ENCODE data around the gene ZBTB18. TPM values are rescaled to one million over a fixed set of nuclear protein-coding genes. Genes with fewer than 3 reads are reported as not detected.

ZBTB18 gene
- total and polyA plus RNA-seq, 10 donors = 17.2 to 43.0 (median 32.8) TPM

GRCh38 chr1:244052016-244052727 is 1.1 kb downstream of the ZBTB18 start:
- Histone ChIP-seq H3K9me3 (no peaks in the 10 kb centered on the region), H3K27ac (peak overlapping the region; percentile 51 to 100 (median 96)), H3K27me3 (replicated peaks in 1 of 7) (no peaks in the 10 kb centered on the region), H3K36me3 (peaks cover 0 to 38% (median 29%) of the 10 kb centered on the region in 6 donors), H3K4me1 (peaks cover 22 to 78% (median 36%) of the 10 kb centered on the region in 6 donors), H3K4me3 (peak overlapping the region in 2 of 8 donors; percentile 0 to 37)
- intact Hi-C loops (cut with DNase I; ENCODE audit: low total_unique reads) = loop anchor here (10.0 kb wide), 1 partner anchor 223 kb away; no protein-coding TSS in a partner anchor
- 18 to 30% (median 23%) methylated on average over 5 of the region's 5 CpGs for WGBS, 5 donors
- DNase-seq = no peak
- TF ChIP-seq POLR2A (IDR thresholded peaks at IDR 0.05) = no peak
- no peak for TF ChIP-seq POLR2AphosphoS5 (IDR thresholded peaks at IDR 0.05)
- TF ChIP-seq, protein P1, sequence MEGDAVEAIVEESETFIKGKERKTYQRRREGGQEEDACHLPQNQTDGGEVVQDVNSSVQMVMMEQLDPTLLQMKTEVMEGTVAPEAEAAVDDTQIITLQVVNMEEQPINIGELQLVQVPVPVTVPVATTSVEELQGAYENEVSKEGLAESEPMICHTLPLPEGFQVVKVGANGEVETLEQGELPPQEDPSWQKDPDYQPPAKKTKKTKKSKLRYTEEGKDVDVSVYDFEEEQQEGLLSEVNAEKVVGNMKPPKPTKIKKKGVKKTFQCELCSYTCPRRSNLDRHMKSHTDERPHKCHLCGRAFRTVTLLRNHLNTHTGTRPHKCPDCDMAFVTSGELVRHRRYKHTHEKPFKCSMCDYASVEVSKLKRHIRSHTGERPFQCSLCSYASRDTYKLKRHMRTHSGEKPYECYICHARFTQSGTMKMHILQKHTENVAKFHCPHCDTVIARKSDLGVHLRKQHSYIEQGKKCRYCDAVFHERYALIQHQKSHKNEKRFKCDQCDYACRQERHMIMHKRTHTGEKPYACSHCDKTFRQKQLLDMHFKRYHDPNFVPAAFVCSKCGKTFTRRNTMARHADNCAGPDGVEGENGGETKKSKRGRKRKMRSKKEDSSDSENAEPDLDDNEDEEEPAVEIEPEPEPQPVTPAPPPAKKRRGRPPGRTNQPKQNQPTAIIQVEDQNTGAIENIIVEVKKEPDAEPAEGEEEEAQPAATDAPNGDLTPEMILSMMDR (IDR thresholded peaks at IDR 0.05 in 8 of 11, conservative IDR thresholded peaks at IDR 0.05 in 3 of 11) = no peak

- Histone ChIP-seq H3K9me3 (no peaks in the 10 kb centered on the region), H3K4me3 (peak overlapping the region in 1 of 8 donors; percentile 0), H3K27me3 (replicated peaks in 1 of 7) (no peaks in the 10 kb centered on the region), H3K4me1 (peaks cover 22 to 74% (median 36%) of the 10 kb centered on the region in 6 donors), H3K27ac (peak overlapping the region in 6 of 8 donors; percentile 88 to 100 (median 99)), H3K36me3 (peaks cover 0 to 44% (median 29%) of the 10 kb centered on the region in 6 donors)
- intact Hi-C loops (cut with DNase I; ENCODE audit: low total_unique reads) = loop anchor here (10.0 kb wide), 1 partner anchor 222 kb away; no protein-coding TSS in a partner anchor
- no peak for DNase-seq
- 64 to 70% (median 68%) methylated on average over 6 of the region's 6 CpGs for WGBS, 5 donors
- TF ChIP-seq, protein P1 (IDR thresholded peaks at IDR 0.05 in 8 of 11, conservative IDR thresholded peaks at IDR 0.05 in 3 of 11) = no peak
- TF ChIP-seq POLR2A (IDR thresholded peaks at IDR 0.05) (no peak), POLR2AphosphoS5 (IDR thresholded peaks at IDR 0.05) (no peak)
Observed at GRCh38 chr1:244052728-244053312, 1.7 kb downstream of the ZBTB18 start.

GRCh38 chr1:244053831-244054230 is 2.7 kb downstream of the ZBTB18 start:
- Histone ChIP-seq H3K27me3 (replicated peaks in 1 of 7) (no peaks in the 10 kb centered on the region), H3K36me3 (peaks cover 0 to 44% (median 29%) of the 10 kb centered on the region in 6 donors), H3K4me3 (no peak overlapping the region), H3K9me3 (no peaks in the 10 kb centered on the region), H3K27ac (no peak overlapping the region), H3K4me1 (peaks cover 22 to 74% (median 36%) of the 10 kb centered on the region in 6 donors)
- no peak for DNase-seq
- TF ChIP-seq POLR2A (IDR thresholded peaks at IDR 0.05) (no peak), POLR2AphosphoS5 (IDR thresholded peaks at IDR 0.05) (no peak)
- TF ChIP-seq, protein P1 (IDR thresholded peaks at IDR 0.05 in 8 of 11, conservative IDR thresholded peaks at IDR 0.05 in 3 of 11) = no peak
- WGBS, 5 donors = 81 to 94% (median 92%) methylated on average over 11 of the region's 11 CpGs
- intact Hi-C loops (cut with DNase I; ENCODE audit: low total_unique reads) = loop anchor here (10.0 kb wide), 1 partner anchor 221 kb away; no protein-coding TSS in a partner anchor

All from spleen (tissue), 11 donors.